HEK293 (cell line): Measurements from ENCODE around the gene BCL11A.

Experiments
- CTCF ChIA-PET: fragments of 350-600 bp; formaldehyde crosslinking; extraction: SDS; loops from one replicate; lab custom pipeline; 2021; ENCODE audit warnings: antibody characterized with exemption; lab: Yijun Ruan, JAX
- POLR2A ChIA-PET: fragments of 300-600 bp; formaldehyde crosslinking; extraction: SDS; loops from one replicate; lab custom pipeline; 2020; ENCODE audit warnings: antibody characterized with exemption, inconsistent platforms; lab: Yijun Ruan, JAX
- H3K27ac ChIP-seq: fragments of 200-500 bp; sonication (Bioruptor generic); 2 replicates; pipeline ENCODE4 v1.5.1; 2014; ENCODE audit warnings: low read depth, low read length, control low read depth, inconsistent platforms; ENCODE audit errors: extremely low read depth
- H3K36me3 ChIP-seq, 2 experiments: fragments of 200-500 bp in 1 of 2; sonication (Bioruptor generic) in 1 of 2; 1 replicate in 1 of 2; 2 replicates in 1 of 2; pipeline ENCODE4 v1.5.1; 2014 to 2017; ENCODE audit warnings: inconsistent platforms in 2 of 2, low read length in 2 of 2; ENCODE audit not compliant: control insufficient read depth in 2 of 2, insufficient read depth in 1 of 2
- H3K4me1 ChIP-seq: fragments of 200-500 bp; sonication (Bioruptor generic); 2 replicates; pipeline ENCODE4 v1.5.1; 2014; ENCODE audit warnings: mild to moderate bottlenecking, low read length, inconsistent platforms; ENCODE audit not compliant: control insufficient read depth, insufficient read depth
- H3K4me3 ChIP-seq: 2 replicates; pipeline ENCODE4 v1.5.1; 2011; ENCODE audit warnings: low read depth, mild to moderate bottlenecking, control low read depth, low read length, moderate library complexity
- H3K9me3 ChIP-seq: fragments of 200-500 bp; sonication (Bioruptor generic); 2 replicates; pipeline ENCODE4 v1.5.1; 2014; ENCODE audit warnings: low read depth, low read length, inconsistent platforms; ENCODE audit not compliant: control insufficient read depth, insufficient read depth
- GFI1B ChIP-seq: fragments of 450-650 bp; formaldehyde crosslinking; IDR thresholded peaks from 2 replicates; pipeline ENCODE4 v1.5.1; 2016; ENCODE audit warnings: missing biosample characterization, missing genetic modification characterization
- HOXC10 ChIP-seq: sonication (generic); formaldehyde crosslinking; IDR thresholded peaks from 2 replicates; pipeline ENCODE4 v1.8.1; 2023; ENCODE audit warnings: mild to moderate bottlenecking, missing genetic modification reagents
- KLF16 ChIP-seq: fragments of 450-650 bp; formaldehyde crosslinking; IDR thresholded peaks from 2 replicates; pipeline ENCODE4 v1.5.1; 2017; ENCODE audit warnings: missing biosample characterization, missing genetic modification characterization
- MEIS1 ChIP-seq: sonication (generic); formaldehyde crosslinking; IDR thresholded peaks from 2 replicates; pipeline ENCODE4 v1.8.1; 2022; ENCODE audit warnings: missing genetic modification reagents, mild to moderate bottlenecking, borderline replicate concordance
- RBAK ChIP-seq: fragments of 450-650 bp; formaldehyde crosslinking; IDR thresholded peaks from 2 replicates; pipeline ENCODE4 v1.5.1; 2016; ENCODE audit warnings: missing biosample characterization, missing genetic modification characterization
- TRIM28 ChIP-seq: IDR thresholded peaks from 2 replicates; pipeline ENCODE4 v1.6.1; 2011; ENCODE audit warnings: low read length, control low read depth, borderline replicate concordance
- ZBTB48 ChIP-seq: fragments of 450-650 bp; formaldehyde crosslinking; IDR thresholded peaks from 2 replicates; pipeline ENCODE4 v1.5.1; 2016; ENCODE audit warnings: missing biosample characterization, missing genetic modification characterization
- ZIC2 ChIP-seq: fragments of 450-650 bp; formaldehyde crosslinking; IDR thresholded peaks from 2 replicates; pipeline ENCODE4 v1.5.1; 2016; ENCODE audit warnings: missing biosample characterization, missing genetic modification characterization
- ZNF248 ChIP-seq: fragments of 450-650 bp; formaldehyde crosslinking; IDR thresholded peaks from 2 replicates; pipeline ENCODE4 v1.5.1; 2017; ENCODE audit warnings: missing biosample characterization, missing genetic modification characterization
- ZNF335 ChIP-seq: fragments of 450-650 bp; formaldehyde crosslinking; conservative IDR thresholded peaks from 2 replicates; pipeline ENCODE4 v1.5.1; 2016; ENCODE audit warnings: missing biosample characterization, missing genetic modification characterization
- ZNF394 ChIP-seq: fragments of 450-650 bp; formaldehyde crosslinking; IDR thresholded peaks from 2 replicates; pipeline ENCODE4 v1.5.1; 2016; ENCODE audit warnings: missing biosample characterization, missing genetic modification characterization, mild to moderate bottlenecking, moderate library complexity, borderline replicate concordance
- ZNF433 ChIP-seq: fragments of 450-650 bp; formaldehyde crosslinking; IDR thresholded peaks from 2 replicates; pipeline ENCODE4 v1.5.1; 2016; ENCODE audit warnings: missing biosample characterization, missing genetic modification characterization, low read depth
- ZNF596 ChIP-seq: fragments of 450-650 bp; IDR thresholded peaks from 2 replicates; pipeline ENCODE4 v1.5.0; 2018; ENCODE audit warnings: missing biosample characterization, mild to moderate bottlenecking, missing genetic modification characterization, moderate library complexity
- ZNF600 ChIP-seq: fragments of 450-650 bp; formaldehyde crosslinking; IDR thresholded peaks from 2 replicates; pipeline ENCODE4 v1.5.1; 2016; ENCODE audit warnings: missing biosample characterization, missing genetic modification characterization
- ZNF654 ChIP-seq: fragments of 450-650 bp; formaldehyde crosslinking; IDR thresholded peaks from 2 replicates; pipeline ENCODE4 v1.5.1; 2016; ENCODE audit warnings: low read depth, missing biosample characterization, missing genetic modification characterization
- ZNF707 ChIP-seq: fragments of 450-650 bp; formaldehyde crosslinking; IDR thresholded peaks from 2 replicates; pipeline ENCODE4 v1.5.1; 2016; ENCODE audit warnings: missing biosample characterization, missing genetic modification characterization
- ZNF777 ChIP-seq: fragments of 450-650 bp; formaldehyde crosslinking; IDR thresholded peaks from 2 replicates; pipeline ENCODE4 v1.5.1; 2017; ENCODE audit warnings: missing biosample characterization, missing genetic modification characterization, borderline replicate concordance
- ZSCAN30 ChIP-seq: fragments of 450-650 bp; IDR thresholded peaks from 2 replicates; pipeline ENCODE4 v1.5.1; 2018; ENCODE audit warnings: missing biosample characterization, mild to moderate bottlenecking, missing genetic modification characterization, moderate library complexity
- ZXDB ChIP-seq: fragments of 450-650 bp; formaldehyde crosslinking; IDR thresholded peaks from 2 replicates; pipeline ENCODE4 v1.5.1; 2016; ENCODE audit warnings: missing biosample characterization, missing genetic modification characterization
- TF ChIP-seq, protein P1 (sequence below): IDR thresholded peaks from 2 replicates; pipeline ENCODE4 v1.6.1; 2011; ENCODE audit warnings: mild to moderate bottlenecking, low read depth, low read length, borderline replicate concordance
- TF ChIP-seq, protein P2 (sequence below): fragments of 450-650 bp; formaldehyde crosslinking; optimal IDR thresholded peaks from 2 replicates; pipeline ENCODE3; 2016; ENCODE audit warnings: missing biosample characterization, mild to moderate bottlenecking, missing genetic modification characterization
- TF ChIP-seq, protein P3 (sequence below): fragments of 450-650 bp; formaldehyde crosslinking; IDR thresholded peaks from 2 replicates; pipeline ENCODE4 v1.5.1; 2016; ENCODE audit warnings: missing biosample characterization, missing genetic modification characterization

Gene BCL11A

DNA sequence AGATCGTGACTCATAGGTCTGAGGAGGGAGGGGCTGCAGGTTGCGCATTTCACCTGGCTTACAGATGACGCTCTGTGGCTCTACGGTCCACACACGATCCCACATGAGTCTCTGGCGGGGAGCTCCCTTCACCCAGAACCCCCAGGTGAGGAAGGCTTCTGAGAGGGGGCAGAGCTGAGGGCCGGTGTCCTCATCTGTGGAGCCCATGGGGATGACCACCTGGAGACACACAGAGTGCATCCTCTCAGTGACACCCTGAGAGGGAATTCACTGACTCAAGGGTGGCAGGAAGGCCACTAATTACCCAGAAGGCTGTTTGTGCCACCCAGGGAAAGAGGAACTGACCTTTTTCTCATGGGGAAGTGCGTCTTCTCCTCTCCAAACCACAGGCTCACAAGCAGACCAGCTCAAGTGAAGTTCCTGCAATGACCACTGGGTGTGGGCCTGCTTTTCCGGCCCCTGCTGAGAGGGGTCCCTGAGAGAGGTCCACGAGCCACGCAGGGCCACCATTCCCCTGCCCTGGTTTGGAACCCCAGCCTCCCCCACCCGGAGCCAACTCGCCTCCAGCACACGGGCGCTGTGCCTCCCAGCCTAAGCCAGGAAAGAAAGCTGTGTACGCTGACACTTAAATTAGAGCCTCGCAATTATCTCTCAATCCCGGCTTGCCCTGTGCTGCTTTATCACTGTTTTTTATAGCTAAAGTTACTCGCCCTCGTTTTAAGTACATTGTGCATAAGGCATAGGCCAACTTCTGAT, 114.1 kb downstream of the BCL11A start (continued):
- TF ChIP-seq ZXDB (tag by site-specific recombination) (peak; percentile 59; the same call in 1 of the 2 replicates), ZSCAN30 (tag by site-specific recombination) (0 out of 2 replicates have a peak, but pooled peaks have one; percentile 16), ZNF248 (tag by site-specific recombination) (no peak), ZNF335 (tag by site-specific recombination) (peak; percentile 54), ZBTB48 (tag by site-specific recombination) (peak; percentile 64; the same call in 1 of the 2 replicates), ZNF600 (tag by site-specific recombination) (0 out of 2 replicates have a peak, but pooled peaks have one; percentile 14), TRIM28 (peak; percentile 69; the same call in 1 of the 2 replicates), RBAK (tag by site-specific recombination) (no peak), ZNF433 (no peak), KLF16 (tag by site-specific recombination) (0 out of 2 replicates have a peak, but pooled peaks have one; percentile 31)
- TF ChIP-seq, protein P1, sequence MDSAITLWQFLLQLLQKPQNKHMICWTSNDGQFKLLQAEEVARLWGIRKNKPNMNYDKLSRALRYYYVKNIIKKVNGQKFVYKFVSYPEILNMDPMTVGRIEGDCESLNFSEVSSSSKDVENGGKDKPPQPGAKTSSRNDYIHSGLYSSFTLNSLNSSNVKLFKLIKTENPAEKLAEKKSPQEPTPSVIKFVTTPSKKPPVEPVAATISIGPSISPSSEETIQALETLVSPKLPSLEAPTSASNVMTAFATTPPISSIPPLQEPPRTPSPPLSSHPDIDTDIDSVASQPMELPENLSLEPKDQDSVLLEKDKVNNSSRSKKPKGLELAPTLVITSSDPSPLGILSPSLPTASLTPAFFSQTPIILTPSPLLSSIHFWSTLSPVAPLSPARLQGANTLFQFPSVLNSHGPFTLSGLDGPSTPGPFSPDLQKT: no peak

DNA sequence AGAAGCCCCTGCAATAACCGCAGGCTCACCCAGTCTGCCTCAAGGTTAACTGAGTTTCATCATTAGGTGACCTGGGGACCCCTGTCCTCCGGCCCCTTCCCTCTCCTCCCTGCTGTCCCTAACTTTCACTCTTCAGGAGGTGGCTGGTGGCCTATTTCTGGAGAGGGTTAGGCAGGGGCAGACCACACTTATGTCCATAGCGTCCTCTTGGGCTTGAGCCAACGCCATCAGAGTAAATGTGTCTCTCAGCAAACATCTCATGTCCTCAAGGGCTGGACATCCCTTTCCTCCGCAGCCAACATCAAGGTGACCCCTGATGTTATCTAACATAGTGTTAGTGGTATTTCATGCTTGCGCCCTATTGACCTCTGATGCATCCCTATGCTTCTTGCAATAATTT, 114.8 kb downstream of the BCL11A start:
- CTCF ChIA-PET: interaction anchor here (1.6 kb wide), 2 partner anchors 13 to 70 kb away, joined by 4 to 6 read pairs; no protein-coding TSS in a partner anchor
- TF ChIP-seq ZNF596: no peak
- TF ChIP-seq ZIC2 (tag by site-specific recombination): no peak
- no peak for TF ChIP-seq GFI1B (tag by site-specific recombination)
- no peak for TF ChIP-seq ZNF394 (tag by site-specific recombination)
- TF ChIP-seq MEIS1 (CRISPR knock-in tag): no peak
- no peak for TF ChIP-seq ZNF777 (tag by site-specific recombination)
- TF ChIP-seq, protein P2, sequence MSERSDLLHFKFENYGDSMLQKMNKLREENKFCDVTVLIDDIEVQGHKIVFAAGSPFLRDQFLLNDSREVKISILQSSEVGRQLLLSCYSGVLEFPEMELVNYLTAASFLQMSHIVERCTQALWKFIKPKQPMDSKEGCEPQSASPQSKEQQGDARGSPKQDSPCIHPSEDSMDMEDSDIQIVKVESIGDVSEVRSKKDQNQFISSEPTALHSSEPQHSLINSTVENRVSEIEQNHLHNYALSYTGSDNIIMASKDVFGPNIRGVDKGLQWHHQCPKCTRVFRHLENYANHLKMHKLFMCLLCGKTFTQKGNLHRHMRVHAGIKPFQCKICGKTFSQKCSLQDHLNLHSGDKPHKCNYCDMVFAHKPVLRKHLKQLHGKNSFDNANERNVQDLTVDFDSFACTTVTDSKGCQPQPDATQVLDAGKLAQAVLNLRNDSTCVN: no peak
- no peak for TF ChIP-seq ZNF654 (tag by site-specific recombination)
- no peak for TF ChIP-seq HOXC10 (CRISPR knock-in tag)
- TF ChIP-seq, protein P3, sequence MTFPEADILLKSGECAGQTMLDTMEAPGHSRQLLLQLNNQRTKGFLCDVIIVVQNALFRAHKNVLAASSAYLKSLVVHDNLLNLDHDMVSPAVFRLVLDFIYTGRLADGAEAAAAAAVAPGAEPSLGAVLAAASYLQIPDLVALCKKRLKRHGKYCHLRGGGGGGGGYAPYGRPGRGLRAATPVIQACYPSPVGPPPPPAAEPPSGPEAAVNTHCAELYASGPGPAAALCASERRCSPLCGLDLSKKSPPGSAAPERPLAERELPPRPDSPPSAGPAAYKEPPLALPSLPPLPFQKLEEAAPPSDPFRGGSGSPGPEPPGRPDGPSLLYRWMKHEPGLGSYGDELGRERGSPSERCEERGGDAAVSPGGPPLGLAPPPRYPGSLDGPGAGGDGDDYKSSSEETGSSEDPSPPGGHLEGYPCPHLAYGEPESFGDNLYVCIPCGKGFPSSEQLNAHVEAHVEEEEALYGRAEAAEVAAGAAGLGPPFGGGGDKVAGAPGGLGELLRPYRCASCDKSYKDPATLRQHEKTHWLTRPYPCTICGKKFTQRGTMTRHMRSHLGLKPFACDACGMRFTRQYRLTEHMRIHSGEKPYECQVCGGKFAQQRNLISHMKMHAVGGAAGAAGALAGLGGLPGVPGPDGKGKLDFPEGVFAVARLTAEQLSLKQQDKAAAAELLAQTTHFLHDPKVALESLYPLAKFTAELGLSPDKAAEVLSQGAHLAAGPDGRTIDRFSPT: no peak
- TF ChIP-seq ZNF707 (tag by site-specific recombination): no peak
- no peaks in the 10 kb centered on the region for H3K9me3 ChIP-seq
- peaks cover 7% of the 10 kb centered on the region; the same call in 1 of the 2 replicates for H3K4me1 ChIP-seq
- POLR2A ChIA-PET: no interaction called here
- no peak overlapping the region for H3K27ac ChIP-seq
- no peak overlapping the region for H3K4me3 ChIP-seq
- no peaks in the 10 kb centered on the region for H3K36me3 ChIP-seq
